Measurements from ENCODE around the gene RAP1A.
"Not testable (repeated sequence)": the region's sequence is repeated elsewhere in the genome, so short reads cannot be mapped to it uniquely, and the experiment has no call there.

The RAP1A gene

DNA sequence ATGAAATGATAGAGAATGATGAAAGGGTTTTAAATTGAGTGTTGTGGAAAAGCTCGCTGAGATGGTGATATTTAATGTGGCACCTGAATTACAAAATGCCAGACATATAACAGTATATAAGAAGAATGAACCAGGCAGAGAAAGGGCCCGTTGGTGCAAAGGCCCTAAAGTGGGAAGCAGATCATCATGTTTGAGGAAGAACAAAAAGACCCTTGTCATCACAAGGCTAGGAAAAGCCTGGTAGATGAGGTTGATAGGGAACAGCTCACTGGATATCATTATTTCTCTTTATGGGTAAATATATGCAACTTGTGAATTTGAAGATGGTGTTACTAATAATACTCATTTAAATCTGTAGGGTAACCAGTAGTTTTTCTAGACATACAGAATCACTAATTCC, 11.0 kb downstream of the RAP1A start:
- no peak for DNase-seq

DNA sequence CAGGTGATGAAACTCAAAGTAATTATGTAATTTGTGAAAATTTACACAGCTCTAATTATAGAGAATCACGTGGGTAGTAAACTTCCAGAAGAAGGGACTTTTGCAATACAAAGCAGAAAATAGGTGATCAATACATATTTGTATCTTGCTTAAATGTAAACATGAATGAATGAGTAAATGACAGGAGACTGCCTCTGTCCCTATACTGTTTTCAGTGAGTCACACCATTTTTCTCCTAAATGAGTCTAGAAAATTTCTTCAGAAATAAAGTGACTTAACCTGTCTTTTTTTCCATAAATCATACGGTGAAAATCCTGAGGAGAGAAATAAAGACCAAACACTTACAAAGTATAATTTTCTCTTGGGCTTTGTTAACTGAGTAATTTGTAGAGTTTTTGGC, 11.9 kb downstream of the RAP1A start:
- DNase-seq, result no peak

DNA sequence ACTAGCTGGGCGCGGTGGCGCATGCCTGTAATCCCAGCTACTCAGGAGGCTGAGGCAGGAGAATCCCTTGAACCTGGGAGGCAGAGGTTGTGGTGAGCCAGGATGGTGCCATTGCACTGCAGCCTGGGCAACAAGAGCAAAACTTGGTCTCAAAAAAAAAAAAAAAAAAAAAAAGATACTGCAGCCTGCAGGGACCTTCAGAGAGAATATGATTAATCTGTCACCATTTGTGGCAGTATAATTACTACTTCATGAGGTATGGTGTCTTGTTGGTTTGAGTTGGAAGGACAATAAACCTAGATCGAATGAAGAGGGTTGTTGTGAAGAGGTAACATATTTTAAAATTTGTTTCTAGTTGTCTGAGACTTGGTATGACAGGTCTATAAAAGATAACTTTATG, 13.2 kb downstream of the RAP1A start:
- not testable (repeated sequence) for DNase-seq

DNA sequence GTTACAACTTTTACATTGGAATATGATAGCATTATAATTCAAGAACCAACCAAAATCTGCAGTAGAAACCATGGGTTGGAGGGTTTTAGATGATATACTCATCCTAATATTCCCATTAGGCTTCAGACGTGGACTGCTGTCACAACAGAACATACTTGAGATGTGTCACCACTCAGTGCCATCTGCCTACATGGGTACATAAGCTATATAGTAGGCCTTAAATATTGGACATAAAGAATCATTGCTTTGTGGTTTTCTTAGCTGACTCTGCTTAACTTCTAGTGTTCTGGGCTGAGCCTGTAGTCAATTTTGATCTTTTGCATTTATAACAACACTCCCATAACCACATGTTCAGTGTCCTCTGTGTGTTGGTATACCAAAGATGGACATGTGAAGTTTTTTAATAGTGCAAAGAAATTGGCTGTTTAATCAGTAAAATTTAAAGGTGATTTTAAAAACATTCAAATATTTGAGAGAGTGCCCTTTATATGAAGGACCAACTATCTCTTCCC, 14.2 kb downstream of the RAP1A start:
- no peak for DNase-seq

DNA sequence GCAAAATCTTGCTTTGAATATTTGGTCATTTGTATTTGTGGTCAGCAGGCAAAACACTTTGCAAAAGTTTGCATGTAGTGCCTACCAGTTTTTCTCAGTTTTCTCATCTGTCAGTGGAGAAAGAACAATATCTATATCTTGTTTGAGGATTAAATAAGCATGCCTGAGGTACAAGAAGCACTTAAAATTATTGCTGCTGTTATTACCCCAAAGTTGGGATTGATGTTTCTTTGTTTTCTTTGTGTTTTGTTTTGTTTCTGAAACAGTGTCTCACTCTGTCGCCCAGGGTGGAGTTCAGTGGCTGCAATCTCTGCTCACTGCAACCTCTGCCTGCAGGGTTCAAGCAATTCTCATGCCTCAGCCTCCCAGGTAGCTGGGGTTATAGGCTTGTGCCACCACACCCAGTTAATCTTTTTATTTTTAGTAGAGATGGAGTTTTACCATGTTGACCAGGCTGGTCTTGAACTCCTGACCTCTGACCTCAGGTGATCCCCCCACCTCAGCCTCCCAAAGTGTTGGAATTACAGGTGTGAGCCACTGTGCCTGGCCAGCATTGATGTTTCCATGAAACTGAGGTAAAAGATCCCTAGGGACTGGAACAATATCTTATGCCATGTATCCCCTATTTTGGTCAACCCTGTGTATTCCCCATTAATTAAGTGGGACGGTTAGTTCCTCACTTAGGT, 15.9 kb downstream of the RAP1A start:
- no peak for DNase-seq

DNA sequence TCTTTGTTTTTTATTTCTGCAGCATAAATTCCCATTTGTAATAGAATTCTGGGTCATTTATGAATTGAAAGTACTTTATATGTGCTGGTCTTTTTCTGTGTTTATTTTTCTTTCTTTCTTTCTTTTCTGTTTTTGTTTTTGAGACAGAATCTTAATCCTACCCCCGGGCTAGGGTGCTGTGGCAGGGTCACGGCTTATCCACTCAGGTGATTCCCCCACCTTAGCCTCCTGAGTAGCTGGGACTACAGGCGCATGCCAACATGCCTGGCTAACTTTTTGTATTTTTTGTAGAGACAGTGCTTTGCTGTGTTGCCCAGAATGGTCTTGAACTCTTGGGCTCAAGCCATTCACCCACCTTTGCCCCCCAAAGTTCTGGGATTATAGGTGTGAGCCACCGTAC, 18.7 kb downstream of the RAP1A start:
- DNase-seq, result no peak

DNA sequence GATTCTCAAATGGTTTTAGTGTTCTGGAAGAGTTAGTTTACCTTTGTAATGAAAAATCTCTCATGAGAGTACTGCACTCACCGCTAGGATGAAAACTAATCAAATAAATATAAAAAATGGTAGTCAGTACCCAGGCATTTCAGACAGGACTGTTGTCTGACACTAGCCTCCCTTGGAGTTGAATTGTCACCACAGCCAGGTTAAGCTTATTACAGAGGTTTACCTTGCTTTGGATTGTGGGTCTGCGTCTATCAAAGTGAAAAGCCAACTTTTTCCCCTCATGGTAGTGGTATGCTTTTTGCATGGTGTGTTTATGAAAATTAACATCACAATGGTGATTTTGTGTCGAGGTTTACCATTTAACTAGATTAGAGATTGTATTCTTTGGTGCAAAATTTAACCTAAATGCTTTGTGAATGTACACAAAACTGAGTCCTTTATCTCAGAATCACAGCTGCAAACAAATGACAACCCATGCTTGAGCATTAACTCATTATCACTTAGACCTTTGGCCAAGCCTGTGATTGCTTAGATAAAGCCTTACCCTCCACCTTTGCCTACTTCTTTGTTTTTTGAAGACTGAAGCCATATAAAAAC, 20.1 kb downstream of the RAP1A start:
- DNase-seq, result no peak

DNA sequence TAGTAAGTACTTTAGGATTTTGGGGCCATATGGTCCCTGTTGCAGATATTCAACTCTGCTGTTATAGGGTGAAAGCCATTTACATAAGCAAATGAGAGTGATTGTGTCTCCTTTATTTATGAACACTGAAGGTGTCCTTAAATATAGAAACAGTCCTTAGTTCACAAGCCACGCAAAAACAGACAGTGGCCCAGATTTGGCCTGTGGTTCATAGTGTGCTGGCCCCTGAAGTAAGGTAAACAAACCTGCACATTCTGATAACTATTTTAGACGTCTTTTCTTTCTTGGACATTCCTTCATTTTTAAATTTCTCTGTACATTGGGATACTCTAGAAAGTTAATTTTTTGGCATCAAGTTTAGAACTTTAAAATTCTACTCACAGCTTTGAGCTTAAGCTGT, 23.5 kb downstream of the RAP1A start:
- no peak for DNase-seq

DNA sequence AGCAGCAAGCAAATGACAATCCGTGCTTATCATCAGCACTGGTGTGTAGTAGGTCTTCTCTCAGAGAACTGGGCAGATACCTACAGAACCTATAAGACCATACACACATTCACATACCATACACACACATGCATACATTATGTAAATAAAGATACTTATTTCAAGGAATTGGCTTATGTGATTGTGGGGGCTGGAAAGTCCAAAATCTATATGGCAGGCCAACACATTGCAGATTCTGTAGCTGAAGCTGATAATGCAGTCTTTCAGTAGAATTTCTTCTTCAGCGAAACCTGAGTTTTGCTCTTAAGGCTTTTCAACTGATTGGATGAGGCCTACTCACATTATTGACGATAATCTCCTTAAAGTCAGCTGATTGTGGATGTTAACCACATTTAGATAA, 24.1 kb downstream of the RAP1A start:
- DNase-seq, result no peak

DNA sequence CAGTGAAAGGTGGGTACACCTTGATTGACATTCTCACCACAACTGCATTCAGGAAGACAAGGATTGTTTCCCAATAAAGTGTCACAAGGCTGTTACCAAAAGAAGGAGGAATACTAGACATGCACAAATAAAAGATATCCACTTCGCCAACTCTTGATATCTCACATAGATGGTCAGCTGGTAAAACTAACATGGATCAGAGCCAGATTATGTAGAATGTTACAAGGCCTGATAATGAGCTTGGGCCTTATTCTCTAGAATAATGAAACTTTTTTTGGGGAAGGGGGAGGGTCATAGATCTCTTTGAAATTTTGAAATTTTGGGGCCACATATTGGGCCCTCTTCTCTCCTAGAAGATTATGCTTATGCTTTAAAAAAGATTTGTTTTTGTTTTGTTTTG, 24.9 kb downstream of the RAP1A start:
- DNase-seq, result no peak

DNA sequence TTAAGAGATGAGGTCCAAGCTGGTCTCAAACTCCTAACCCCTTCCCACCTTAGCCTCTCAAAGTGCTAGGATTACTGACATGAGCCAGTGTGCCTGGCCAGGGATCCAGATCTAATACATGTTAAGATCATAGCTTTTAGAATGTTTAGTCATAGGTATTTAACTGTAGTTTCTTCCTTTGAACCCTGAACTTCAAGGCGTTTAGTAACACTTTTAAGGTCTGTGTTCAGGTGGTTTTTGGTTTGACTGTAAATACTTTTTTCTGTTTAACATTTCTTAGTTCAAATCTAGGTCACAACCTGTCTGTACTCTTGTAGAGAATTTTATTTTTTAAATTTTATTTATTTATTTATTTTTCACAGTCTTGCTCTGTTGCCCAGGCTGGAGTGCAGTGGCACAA, 28.1 kb downstream of the RAP1A start:
- DNase-seq, result no peak

DNA sequence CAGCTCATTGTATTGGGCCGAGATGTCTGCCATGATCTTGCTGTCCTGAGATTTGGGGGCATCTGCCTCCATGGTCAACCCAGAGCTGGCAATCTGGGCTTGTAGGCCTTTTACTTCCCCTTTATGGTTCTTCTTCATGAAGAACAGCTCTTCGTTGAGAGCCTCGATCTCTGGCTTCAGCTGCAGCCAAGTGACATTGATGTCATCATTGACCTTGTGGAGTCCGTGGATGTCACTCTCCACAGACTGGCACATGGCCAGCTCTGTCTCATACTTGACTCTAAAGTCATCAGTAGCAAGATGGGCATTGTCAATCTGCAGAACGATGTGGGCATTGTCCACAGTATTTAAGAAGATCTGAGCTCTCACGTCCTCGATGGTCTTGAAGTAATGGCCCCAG, 29.2 kb downstream of the RAP1A start:
- no peak for DNase-seq

DNA sequence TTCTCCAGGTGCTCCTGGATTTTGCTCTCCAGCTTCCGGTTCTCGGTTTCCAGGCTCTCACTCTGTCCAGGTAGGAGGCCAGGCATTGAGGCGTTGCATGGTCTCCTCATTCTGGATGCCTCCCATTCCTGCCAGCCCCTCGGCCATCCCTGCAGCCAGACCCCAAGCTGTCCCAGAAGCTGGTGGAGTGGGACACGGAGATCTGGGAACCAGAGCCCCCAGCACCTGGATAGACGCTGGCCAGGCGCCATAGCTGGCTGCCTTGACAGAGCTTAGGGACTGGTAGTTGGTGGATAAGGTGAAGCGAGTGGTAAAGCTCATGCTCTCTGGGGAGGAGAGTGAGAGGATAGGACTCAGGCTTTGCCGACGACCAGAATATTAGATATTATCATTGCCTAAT, 29.6 kb downstream of the RAP1A start:
- no peak for DNase-seq

DNA sequence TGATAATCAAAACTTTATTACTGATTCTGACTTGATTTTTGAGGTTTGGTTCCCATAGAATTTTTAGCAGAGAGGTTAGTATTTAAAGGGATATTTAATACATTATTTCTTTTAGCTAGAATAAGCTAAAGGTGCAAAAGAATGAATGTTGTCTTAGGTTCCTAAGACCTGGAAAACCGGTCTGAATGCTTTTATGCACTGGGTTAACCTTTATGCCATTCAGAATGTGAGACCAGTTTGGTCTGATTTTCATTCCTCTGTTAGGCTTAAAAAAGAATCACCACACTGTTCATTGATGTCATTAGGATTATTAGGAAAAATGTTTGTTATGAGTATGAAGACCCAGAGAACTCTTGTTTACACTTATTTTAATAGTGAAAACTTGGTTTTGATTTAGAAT, 30.1 kb downstream of the RAP1A start:
- DNase-seq, result no peak

DNA sequence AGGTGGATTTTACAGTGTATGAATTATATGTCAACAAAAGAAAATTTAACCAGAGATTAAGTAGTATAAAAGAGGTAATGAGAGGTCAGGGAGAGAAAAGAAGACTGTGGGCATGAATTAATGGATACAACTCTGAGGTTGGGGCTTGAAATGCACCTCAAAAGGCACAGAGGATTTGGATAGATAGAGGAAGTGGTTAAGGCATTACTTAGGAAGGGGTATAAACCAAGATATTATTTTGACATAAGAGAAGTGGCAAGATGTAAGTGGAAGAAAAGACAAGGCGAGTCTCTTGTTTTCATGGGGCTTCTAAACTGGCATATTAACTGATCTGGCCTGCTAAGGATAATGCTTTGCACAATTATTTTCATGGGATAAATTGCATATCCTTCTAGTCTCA, 34.1 kb downstream of the RAP1A start:
- DNase-seq, result no peak

DNA sequence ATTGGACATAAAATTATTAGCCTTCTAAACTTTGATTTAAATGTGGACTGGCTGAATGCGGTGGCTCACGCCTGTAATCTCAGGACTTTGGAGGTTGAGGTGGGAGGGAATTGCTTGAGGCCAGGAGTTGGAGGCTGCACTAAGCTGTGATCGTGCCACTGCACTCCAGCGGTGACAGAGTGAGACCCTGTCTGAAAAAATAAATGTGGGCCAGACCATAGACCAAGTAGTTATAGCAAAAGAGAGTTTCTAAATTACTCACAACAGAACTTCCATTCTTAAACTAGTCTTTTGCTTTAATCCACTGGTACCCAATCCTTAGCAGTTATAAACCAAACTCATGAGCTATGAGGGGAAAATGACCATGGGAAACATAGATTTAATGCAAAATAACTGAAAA, 35.2 kb downstream of the RAP1A start:
- DNase-seq, result no peak

DNA sequence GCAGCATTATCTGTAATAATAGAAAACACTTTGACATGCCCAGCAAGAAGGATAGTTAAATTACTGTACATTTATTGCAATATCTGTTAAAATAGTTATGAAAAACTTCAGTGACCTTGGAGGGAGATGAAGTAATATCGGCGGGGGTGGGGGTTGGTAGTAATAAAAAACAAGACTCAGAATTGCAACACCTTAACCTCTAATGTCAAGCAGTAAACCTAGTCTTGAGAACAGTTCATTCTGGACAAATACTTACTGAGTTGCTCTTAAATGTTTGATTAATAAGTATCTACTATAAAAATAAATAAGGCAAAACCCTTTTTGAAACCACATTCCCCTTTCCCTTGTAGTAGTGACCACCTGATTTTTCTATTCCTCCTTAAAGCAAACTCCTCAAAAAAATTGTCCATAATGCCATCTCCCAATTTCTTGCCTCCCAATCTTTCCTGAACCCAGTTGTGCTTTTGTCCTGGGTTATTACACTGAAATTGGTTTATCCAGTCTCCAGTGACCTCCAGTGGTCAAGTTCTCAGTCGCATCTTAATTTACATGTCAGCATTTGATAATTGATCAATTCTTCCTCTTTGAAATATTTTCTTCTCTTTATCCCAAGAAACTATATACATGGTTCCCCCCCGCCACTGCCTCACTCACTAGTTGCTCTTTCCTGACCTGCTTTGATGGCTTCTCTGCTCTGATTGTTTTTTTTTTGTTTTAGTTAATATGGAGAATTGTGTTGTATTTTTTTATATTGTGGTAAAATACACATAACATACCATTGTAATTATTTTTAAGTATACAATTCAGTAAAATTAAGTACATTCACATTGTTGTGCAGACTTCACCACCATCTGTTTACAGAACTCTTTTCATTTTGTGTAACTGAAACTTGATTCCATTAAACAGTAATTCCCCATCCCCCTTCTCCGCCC, 36.8 kb downstream of the RAP1A start:
- DNase-seq, result peak; percentile 6

DNA sequence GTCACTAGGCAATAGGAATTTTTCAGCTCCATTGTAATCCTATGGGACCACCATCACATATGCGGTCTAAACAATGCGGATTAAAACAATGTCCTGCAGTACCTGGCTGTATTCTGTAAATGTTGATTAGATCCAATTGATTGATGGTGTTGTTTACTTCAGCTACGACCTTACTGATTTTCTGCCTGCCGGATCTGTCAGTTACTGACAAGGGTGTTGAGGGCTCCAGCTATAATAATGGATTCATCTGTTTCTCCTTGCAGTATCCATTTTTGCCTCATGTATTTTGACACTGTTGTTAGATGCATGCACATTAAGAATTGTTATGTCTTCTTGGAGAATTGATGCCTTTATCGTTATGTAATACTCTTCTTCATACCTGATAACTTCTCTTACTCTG, 39.0 kb downstream of the RAP1A start:
- no peak for DNase-seq

DNA sequence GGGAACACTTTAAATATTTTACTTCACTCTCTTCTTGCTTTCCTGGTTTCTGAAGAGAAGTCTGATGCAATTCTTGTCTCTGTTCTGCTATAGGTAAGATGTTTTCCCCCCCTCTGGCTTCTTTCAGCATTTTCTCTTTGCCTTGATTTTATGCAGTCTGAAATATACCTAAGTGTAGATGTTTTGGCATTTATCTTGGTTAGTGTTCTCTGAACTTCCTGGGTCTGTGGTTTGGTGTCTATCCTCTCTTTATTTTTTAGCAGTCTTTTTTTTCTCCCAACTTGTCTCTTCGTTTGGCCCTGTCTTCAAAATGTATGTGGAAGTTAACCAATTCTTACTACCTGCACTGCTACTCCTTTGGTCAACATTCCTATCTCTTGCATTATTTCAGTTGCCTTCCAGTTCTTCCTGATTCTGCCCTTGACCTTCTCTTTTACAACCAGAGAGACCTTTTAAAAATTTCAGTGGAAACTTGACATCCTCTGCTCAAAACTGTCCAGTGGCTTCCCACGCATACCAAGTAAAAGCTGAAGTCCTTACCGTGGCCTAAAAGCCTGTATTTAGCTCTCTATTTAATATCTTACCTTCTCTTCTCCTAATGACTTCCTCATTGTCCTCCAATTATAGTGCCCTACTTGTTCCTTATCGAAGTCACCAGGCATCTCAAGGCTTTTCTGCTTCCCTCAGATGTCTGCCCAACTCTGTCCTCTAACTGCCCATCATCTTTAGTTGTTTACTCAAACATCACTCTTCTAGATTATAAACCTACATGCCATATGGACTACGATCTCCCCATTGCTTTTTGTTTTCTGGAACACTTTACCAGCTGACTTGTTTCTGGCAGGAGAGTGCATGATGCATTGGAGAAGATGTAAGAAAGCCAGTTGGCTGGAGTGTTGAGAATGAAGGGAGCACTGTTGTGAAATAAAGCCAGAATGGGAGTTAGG, 40.9 kb downstream of the RAP1A start:
- DNase-seq, result no peak

DNA sequence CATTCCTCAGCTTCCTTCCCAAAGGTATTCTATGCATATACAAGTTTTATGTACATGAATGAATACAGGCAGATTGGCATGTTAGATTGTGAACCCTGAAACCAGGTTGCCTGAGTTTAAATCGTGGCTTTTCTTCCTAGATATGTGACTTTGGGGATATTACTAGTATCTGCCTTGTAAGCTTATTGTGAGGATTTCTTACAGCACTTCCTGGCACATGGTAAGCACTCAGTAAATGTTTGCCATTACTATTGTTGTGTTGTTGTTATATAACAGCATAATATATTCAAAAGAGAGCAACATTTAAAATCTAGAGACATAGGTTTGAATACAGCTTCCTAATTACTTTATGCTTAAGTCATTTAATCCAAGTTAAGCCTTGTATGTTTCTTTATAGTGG, 45.1 kb downstream of the RAP1A start:
- DNase-seq, result no peak

DNA sequence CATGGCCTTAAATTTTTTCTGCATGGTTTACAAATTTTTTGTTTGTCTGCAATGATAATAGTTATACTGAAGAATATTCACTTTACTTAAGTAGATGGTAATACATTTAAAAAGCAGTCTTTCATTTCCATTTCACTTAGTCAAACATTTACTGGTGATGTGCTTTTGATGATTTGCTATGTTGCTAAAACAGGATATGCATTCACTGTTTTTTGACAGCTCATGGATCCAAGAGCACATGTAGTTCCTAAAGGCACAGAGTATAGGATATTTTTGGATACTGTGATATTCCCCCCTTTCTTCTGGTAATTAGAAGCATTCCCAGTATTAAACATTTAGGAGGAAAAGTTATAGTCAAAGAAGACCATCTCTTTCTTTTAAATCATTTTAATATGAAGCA, 45.9 kb downstream of the RAP1A start:
- no peak for DNase-seq

DNA sequence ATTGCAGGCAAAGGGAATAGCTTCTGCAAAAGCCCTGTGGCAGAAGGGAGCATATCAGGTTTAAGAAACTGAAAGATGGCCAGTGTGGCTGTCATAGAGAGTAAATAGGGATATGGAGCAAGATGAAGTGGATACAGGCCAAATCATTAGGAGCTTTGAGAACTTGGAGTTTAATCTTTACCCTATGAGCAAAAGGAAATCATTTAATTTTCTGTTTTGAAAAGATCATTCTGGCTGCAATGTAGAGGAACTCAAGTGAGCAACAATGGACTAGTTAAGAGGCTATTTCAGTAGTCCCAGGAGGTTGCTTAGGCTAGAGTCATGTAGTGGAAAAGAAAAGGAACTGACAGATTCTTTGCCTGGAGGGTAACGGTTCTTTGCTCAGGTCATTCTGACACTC, 47.2 kb downstream of the RAP1A start:
- no peak for DNase-seq

DNA sequence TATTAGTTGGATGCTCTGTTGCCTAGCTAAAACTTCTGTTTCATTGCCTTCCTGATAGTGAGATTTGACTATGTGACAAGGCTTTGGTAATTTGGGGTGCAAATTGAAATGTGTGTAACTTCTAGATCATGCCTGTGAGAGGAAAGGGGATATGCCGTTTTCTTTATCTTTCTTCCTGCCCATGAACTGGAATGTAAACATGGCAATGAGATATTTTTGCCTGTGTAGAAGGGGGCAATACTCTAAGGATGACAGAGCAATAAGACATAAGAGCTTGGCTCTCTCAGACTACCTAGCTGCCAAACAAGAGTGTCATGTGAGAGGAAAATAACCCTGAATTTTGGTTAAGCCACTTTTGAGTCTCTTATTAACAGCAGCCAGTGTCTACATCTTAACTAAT, 49.7 kb downstream of the RAP1A start:
- DNase-seq, result no peak

Measured in NCI-H1105 treated with DMSO at 0.1 percent for 48 hours (cell line).